Ovary (tissue), 9 donors: ENCODE results near the gene SLCO3A1. TPM values are rescaled to one million over a fixed set of nuclear protein-coding genes. Genes with fewer than 3 reads are reported as not detected.
"Not testable (repeated sequence)": the region's sequence is repeated elsewhere in the genome, so short reads cannot be mapped to it uniquely, and the experiment has no call there.

Source experiments
- DNase-seq, 5 donors: peaks; one replicate each; pipeline ENCODE4 v3.0.0-alpha.2; 2019 to 2020
- H3K27ac ChIP-seq, 2 donors: fragments of 200-600 bp; one replicate each; pipeline versions ENCODE4 v1.5.1 to v1.8.0; 2019 to 2022
- H3K27me3 ChIP-seq: fragments of 200-600 bp; one replicate; pipeline ENCODE4 v1.8.0; 2022
- H3K36me3 ChIP-seq: fragments of 200-600 bp; sonication (generic); one replicate; pipeline ENCODE4 v1.5.1; 2019
- H3K4me1 ChIP-seq: one replicate; pipeline ENCODE4 v1.8.1; 2013; ENCODE audit warnings: mild to moderate bottlenecking, moderate library complexity; ENCODE audit not compliant: insufficient read depth
- H3K4me3 ChIP-seq: fragments of 200-600 bp; sonication (generic); one replicate; pipeline ENCODE4 v1.5.1; 2017
- H3K9me3 ChIP-seq, 2 donors: fragments of 200-600 bp in 1 of 2; sonication (generic) in 1 of 2; one replicate each; pipeline versions ENCODE4 v1.5.1 to v1.8.1; 2013 to 2019; ENCODE audit warnings: mild to moderate bottlenecking in 1 of 2, moderate library complexity in 1 of 2
- EP300 ChIP-seq: sonication (generic); formaldehyde crosslinking; IDR thresholded peaks from one replicate; pipeline ENCODE4 v1.6.1; 2017; ENCODE audit warnings: antibody characterized with exemption
- POLR2A ChIP-seq: fragments of 450-650 bp; IDR thresholded peaks from one replicate; pipeline ENCODE4 v1.6.1; 2017; ENCODE audit warnings: antibody characterized with exemption, mild to moderate bottlenecking, moderate library complexity
- WGBS, 3 donors: extraction: QIAGEN DNeasy Blood & Tissue Kit in 1 of 3; methylation state at CpG; one replicate each; pipeline versions ENCODE4 v1.1.5 to v1.1.7; 2013 to 2017; 5-methylcytosine and 5-hydroxymethylcytosine counted together
- intact Hi-C, 4 donors: fragments of 100-400 bp; cut with DNase I; formaldehyde crosslinking; loops; one replicate each; pipeline versions ENCODE4 v1.11.0 to v1.15.1; 2022 to 2023
- polyA plus RNA-seq, 2 donors: library from polyadenylated mRNA; stranded (reverse); fragments of 200-250 nt in 1 of 2; fragments of 350-450 nt in 1 of 2; fragmentation: Illumina TruSeq in 1 of 2; extraction: RNeasy Lipid Tissue Mini Kit (QIAGEN cat#74804) in 1 of 2; gene quantifications; one replicate each; pipeline ENCODE4 v1.2.3, GENCODE V29; 2013 to 2014
- total RNA-seq, 7 donors: library from RNA; depleted of rRNA in 2 of 7; stranded (reverse); fragments of >200 nt in 2 of 7; fragmentation: NEBNext Ultra II Directional in 3 of 7; extraction: Animal tissue kit (Norgen Biotek cat#: 25700) in 3 of 7; gene quantifications; one replicate each; pipeline versions ENCODE4 v1.1.0 to v1.2.4, GENCODE V29; 2016 to 2023
- TF ChIP-seq, protein P1 (sequence below), 3 donors: fragments of 450-650 bp in 2 of 3; fragments of 200-600 bp in 1 of 3; IDR thresholded peaks; one replicate each; pipeline versions ENCODE4 v1.5.1 to v1.8.0; 2016 to 2022; ENCODE audit warnings: antibody characterized with exemption in 3 of 3, mild to moderate bottlenecking in 1 of 3
- donor health status: DM: no; HTN: no; CAD: no; lungs with moderate emphysema.
- donor health status: DM: no; HTN: no; CAD: no.
- donor health status: Bipolar disorder and iron deficiency.
- donor health status: DM: yes; HTN: yes; CAD: no.
- donor health status: DM: no; HTN: no; CAD: no.
- donor health status: DM: yes; HTN: yes; CAD: no.

SLCO3A1 gene
- total and polyA plus RNA-seq, 9 donors: 5.0 to 20.0 (median 12.5) TPM

DNA sequence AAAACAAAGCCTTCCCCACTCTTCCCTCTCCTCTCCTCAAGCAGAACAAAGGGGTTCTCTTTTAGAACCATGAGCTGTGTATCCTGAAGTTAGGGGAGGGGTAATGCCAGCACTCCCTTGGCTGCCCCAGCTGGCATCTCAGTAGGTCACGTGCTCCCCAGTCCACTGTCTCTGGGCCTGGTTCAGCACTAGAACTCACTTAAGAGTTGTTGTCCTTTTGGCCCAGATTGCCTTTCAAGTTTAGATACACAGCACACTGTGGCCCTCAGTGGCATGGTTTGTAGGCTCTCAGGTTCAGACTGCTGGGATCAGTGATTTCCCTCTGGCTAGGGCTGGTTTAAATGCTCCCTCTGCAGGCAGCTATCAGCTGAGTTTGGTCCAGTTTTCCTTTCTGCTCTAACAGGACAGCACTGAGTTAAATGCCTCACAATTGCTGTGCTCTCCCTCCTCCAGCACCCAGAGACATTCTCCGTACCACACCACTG lies 351.8 kb downstream of the SLCO3A1 start:
- no peaks in the 10 kb centered on the region for H3K4me1 ChIP-seq
- TF ChIP-seq POLR2A (no peak), EP300 (no peak)
- TF ChIP-seq, protein P1, sequence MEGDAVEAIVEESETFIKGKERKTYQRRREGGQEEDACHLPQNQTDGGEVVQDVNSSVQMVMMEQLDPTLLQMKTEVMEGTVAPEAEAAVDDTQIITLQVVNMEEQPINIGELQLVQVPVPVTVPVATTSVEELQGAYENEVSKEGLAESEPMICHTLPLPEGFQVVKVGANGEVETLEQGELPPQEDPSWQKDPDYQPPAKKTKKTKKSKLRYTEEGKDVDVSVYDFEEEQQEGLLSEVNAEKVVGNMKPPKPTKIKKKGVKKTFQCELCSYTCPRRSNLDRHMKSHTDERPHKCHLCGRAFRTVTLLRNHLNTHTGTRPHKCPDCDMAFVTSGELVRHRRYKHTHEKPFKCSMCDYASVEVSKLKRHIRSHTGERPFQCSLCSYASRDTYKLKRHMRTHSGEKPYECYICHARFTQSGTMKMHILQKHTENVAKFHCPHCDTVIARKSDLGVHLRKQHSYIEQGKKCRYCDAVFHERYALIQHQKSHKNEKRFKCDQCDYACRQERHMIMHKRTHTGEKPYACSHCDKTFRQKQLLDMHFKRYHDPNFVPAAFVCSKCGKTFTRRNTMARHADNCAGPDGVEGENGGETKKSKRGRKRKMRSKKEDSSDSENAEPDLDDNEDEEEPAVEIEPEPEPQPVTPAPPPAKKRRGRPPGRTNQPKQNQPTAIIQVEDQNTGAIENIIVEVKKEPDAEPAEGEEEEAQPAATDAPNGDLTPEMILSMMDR (IDR thresholded peaks at IDR 0.05): no peak
- no peaks in the 10 kb centered on the region for H3K36me3 ChIP-seq
- no peaks in the 10 kb centered on the region for H3K9me3 ChIP-seq
- no peak overlapping the region for H3K4me3 ChIP-seq
- H3K27me3 ChIP-seq: no peaks in the 10 kb centered on the region
- no peak overlapping the region for H3K27ac ChIP-seq
- no peak for DNase-seq
- 46 to 56% (median 50%) methylated on average over 2 of the region's 2 CpGs for WGBS, 3 donors
- intact Hi-C loops: loop anchor here in 1 of 4 donors (5.0 kb wide), 1 partner anchor 153 kb away; no protein-coding TSS in a partner anchor

DNA sequence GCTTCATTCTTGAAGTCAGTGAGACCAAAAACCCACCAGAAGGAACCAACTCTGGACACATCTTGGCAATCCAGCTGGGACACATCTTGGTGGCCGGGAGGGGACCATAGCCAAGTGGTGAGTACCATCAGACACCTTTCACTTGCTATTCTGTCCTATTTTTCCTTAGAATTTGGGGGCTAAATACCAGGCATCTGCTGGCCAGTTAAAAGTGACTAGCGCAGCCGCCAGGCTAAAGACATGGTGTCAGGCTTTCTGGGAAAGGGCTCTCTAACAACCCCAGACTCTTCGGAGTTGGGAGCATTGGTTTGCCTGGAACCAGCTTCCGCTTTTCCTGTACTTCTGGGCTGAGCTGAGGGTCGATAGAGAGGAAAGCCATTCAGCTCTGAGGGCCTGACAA lies 354.1 kb downstream of the SLCO3A1 start:
- H3K27ac ChIP-seq, DNase-seq, H3K9me3 ChIP-seq, H3K4me3 ChIP-seq, H3K36me3 ChIP-seq, H3K4me1 ChIP-seq, H3K27me3 ChIP-seq: not testable (repeated sequence)
- 79 to 91% (median 79%) methylated on average over 6 of the region's 6 CpGs for WGBS, 3 donors
- intact Hi-C loops: loop anchor here in 1 of 4 donors (5.0 kb wide), 1 partner anchor 155 kb away; no protein-coding TSS in a partner anchor
